Activated CD8-positive, alpha-beta T cell treated with anti-CD3 and anti-CD28 coated beads for 36 hours (primary cell): ENCODE results near the gene RSPH4A. TPM values are rescaled to one million over a fixed set of nuclear protein-coding genes. Genes with fewer than 3 reads are reported as not detected.

Experiments used
- ATAC-seq: fragments of 200-7000 bp; cut with Tn5 transposase; one replicate; pipeline ENCODE4 v1.10.0; 2021; ENCODE audit warnings: mild to moderate bottlenecking, moderate library complexity
- CTCF ChIA-PET: fragments of 350-600 bp; sonication (Branson Sonifier 250); formaldehyde crosslinking; loops from one replicate; lab custom pipeline; 2021; ENCODE audit warnings: antibody characterized with exemption; lab: Charles Lee
- POLR2A ChIA-PET: fragments of 350-600 bp; sonication (Branson Sonifier 250); formaldehyde crosslinking; loops from one replicate; lab custom pipeline; 2021; ENCODE audit warnings: antibody characterized with exemption; lab: Charles Lee
- DNase-seq: peaks from one replicate; pipeline ENCODE4 v3.0.0-alpha.2; 2020
- H3K27ac Mint-ChIP-seq: one replicate; pipeline ENCODE4 v1.8.0; 2021; ENCODE audit warnings: mild to moderate bottlenecking, mixed read lengths
- H3K27me3 Mint-ChIP-seq: one replicate; pipeline ENCODE4 v1.8.0; 2021; ENCODE audit warnings: mixed read lengths
- H3K36me3 Mint-ChIP-seq: one replicate; pipeline ENCODE4 v1.8.0; 2021; ENCODE audit warnings: low read depth, mixed read lengths
- H3K4me1 Mint-ChIP-seq: one replicate; pipeline ENCODE4 v1.8.0; 2021; ENCODE audit warnings: low read depth, mixed read lengths
- H3K4me3 Mint-ChIP-seq: one replicate; pipeline ENCODE4 v1.8.0; 2021; ENCODE audit warnings: mild to moderate bottlenecking, moderate library complexity, mixed read lengths
- H3K9me3 Mint-ChIP-seq: one replicate; pipeline ENCODE4 v1.8.0; 2021; ENCODE audit warnings: mixed read lengths
- intact Hi-C: fragments of 100-400 bp; cut with micrococcal nuclease; formaldehyde crosslinking; loops from one replicate; pipeline ENCODE4 v1.10.0; 2022
- total RNA-seq, 2 experiments: library from RNA; stranded (reverse); gene quantifications; one replicate each; pipeline ENCODE4 v1.2.3, GENCODE V29; 2021
- TF ChIP-seq, protein P1 (sequence below): fragments of 200-600 bp; IDR thresholded peaks from one replicate; pipeline ENCODE4 v1.8.0; 2022; ENCODE audit warnings: antibody characterized with exemption, mild to moderate bottlenecking

RSPH4A gene
- total RNA-seq = under 1 TPM in 1 of 2 experiments, not detected in 1; 0.11 TPM

GRCh38 chr6:116615937-116616736, at the start of gene RSPH4A:
Gene RSPH4A (plus strand): TSS chr6:116616479. CDS start chr6:116616624, 145 bp downstream.
- intact Hi-C loops = no loop called here
- peak; percentile 99 for ATAC-seq
- Mint-ChIP-seq H3K4me1 (peaks cover 16% of the 10 kb centered on the region), H3K27me3 (peaks cover 13% of the 10 kb centered on the region), H3K9me3 (no peaks in the 10 kb centered on the region), H3K36me3 (no peaks in the 10 kb centered on the region), H3K27ac (no peak within 1 kb of the TSS), H3K4me3 (peak within 1 kb of the TSS; percentile 91)
- TF ChIP-seq, protein P1, sequence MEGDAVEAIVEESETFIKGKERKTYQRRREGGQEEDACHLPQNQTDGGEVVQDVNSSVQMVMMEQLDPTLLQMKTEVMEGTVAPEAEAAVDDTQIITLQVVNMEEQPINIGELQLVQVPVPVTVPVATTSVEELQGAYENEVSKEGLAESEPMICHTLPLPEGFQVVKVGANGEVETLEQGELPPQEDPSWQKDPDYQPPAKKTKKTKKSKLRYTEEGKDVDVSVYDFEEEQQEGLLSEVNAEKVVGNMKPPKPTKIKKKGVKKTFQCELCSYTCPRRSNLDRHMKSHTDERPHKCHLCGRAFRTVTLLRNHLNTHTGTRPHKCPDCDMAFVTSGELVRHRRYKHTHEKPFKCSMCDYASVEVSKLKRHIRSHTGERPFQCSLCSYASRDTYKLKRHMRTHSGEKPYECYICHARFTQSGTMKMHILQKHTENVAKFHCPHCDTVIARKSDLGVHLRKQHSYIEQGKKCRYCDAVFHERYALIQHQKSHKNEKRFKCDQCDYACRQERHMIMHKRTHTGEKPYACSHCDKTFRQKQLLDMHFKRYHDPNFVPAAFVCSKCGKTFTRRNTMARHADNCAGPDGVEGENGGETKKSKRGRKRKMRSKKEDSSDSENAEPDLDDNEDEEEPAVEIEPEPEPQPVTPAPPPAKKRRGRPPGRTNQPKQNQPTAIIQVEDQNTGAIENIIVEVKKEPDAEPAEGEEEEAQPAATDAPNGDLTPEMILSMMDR = no peak
- ChIA-PET CTCF (interaction anchor here (0.6 to 1.5 kb wide), 4 partner anchors 9 to 98 kb away, joined by 3 to 5 read pairs (median 3); no protein-coding TSS in a partner anchor), POLR2A (interaction anchor here (1.5 kb wide), 1 partner anchor 52 kb away, joined by 5 read pairs; the partner anchor contains the start of gene ZUP1)
- peak; percentile 87 for DNase-seq

DNA sequence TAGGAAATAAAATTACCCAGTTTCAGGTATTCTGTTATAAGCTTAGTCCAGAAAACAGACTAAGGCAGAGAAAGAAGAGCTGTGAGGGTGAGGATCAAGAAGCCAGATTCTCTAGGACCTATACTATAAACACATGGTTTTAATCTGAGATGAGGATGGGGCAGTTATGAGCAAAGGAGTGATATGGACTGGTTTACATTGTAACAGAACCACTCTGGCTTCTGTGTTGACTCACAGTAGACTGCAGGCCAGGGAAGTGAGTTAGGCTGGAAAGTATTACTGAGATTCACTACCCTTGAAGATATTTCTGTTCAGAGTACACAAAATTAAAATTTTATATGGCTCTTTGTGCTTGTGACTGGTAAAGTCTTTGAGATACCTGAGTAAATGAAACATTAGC, 48.2 kb upstream of the RSPH4A start:
- POLR2A ChIA-PET = no interaction called here
- intact Hi-C loops = loop anchor here (10.0 kb wide), 1 partner anchor 283 kb away; no protein-coding TSS in a partner anchor
- TF ChIP-seq, protein P1 = no peak
- no peak overlapping the region for H3K27ac Mint-ChIP-seq
- peaks cover 2% of the 10 kb centered on the region for H3K27me3 Mint-ChIP-seq
- CTCF ChIA-PET = interaction anchor here (0.6 to 1.7 kb wide), 2 partner anchors 103 to 280 kb away, joined by 3 to 7 read pairs; no protein-coding TSS in a partner anchor
- H3K4me3 Mint-ChIP-seq = no peak overlapping the region
- no peaks in the 10 kb centered on the region for H3K36me3 Mint-ChIP-seq
- ATAC-seq (no peak), DNase-seq (no peak)
- H3K9me3 Mint-ChIP-seq = no peaks in the 10 kb centered on the region
- H3K4me1 Mint-ChIP-seq = peaks cover 17% of the 10 kb centered on the region

GRCh38 chr6:116568821-116569755, 47.2 kb upstream of the RSPH4A start:
- ATAC-seq = no peak
- CTCF ChIA-PET = interaction anchor here (1.7 to 3.8 kb wide), 2 partner anchors 9 to 281 kb away, joined by 7 to 40 read pairs; no protein-coding TSS in a partner anchor

DNA sequence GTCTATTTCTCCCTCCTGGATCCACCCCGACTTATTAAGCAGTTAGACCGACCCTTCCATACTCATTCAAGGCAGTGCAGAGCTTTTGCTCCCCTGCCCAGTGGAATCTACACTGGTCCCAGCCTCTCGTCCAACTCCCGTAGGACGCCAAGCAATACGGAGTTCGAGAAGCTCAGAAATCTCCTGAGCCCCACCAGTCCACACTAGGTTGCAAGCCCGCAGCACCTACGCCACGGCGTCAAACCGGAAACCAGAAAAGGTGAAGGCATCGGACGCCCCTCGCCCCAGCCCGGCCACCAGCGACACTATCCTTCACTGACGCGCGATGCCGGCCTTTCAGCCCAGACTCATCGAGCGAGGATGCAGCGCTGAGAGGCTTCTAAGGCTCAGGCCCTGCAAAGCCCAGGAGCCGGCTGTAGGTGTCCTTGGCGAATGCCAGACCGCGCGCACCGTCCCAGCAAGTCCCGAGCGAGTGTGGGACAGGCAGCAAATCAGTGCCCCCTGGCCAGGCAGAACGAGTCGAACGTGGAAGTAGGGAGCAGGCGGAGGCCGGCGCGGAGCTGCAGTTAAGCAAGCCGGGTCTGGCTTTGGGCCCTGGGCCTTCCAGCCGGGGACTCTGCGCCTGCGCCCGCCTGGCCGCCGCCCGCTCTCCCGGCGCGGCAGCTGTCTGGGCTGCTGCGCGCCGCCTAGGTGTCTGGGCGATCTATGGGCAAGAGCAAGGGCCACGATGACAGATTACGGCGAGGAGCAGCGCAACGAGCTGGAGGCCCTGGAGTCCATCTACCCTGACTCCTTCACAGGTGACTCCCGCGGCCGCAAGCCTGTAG, 45.2 kb upstream of the RSPH4A start, which contains the start of gene RWDD1:
RWDD1 (plus strand) TSS at position 649 of the 827 bp plus-strand sequence; CDS start at position 728, 79 bp downstream.
- H3K9me3 Mint-ChIP-seq = no peaks in the 10 kb centered on the region
- ChIA-PET POLR2A (interaction anchor here (0.6 to 1.6 kb wide), 12 partner anchors 8 to 298 kb away, joined by 3 to 5 read pairs (median 3); partner anchors contain the start of gene ZUP1), CTCF (interaction anchor here (1.0 to 3.8 kb wide), 10 partner anchors 8 to 298 kb away, joined by 3 to 40 read pairs (median 4); no protein-coding TSS in a partner anchor)
- ATAC-seq = peak; percentile 97
- peak; percentile 99 for DNase-seq
- peak within 1 kb of the TSS; percentile 96 for H3K27ac Mint-ChIP-seq
- TF ChIP-seq, protein P1 = no peak
- no peaks in the 10 kb centered on the region for H3K27me3 Mint-ChIP-seq
- intact Hi-C loops = no loop called here
- H3K4me1 Mint-ChIP-seq = peaks cover 32% of the 10 kb centered on the region
- peak within 1 kb of the TSS; percentile 95 for H3K4me3 Mint-ChIP-seq
- peaks cover 5% of the 10 kb centered on the region for H3K36me3 Mint-ChIP-seq

More at GRCh38 chr6:116568821-116569755, 47.2 kb upstream of the RSPH4A start:
- DNase-seq = no peak
- intact Hi-C loops = loop anchor here (10.0 kb wide), 1 partner anchor 284 kb away; no protein-coding TSS in a partner anchor
- Mint-ChIP-seq H3K9me3 (no peaks in the 10 kb centered on the region), H3K36me3 (no peaks in the 10 kb centered on the region), H3K27ac (no peak overlapping the region), H3K27me3 (peaks cover 1% of the 10 kb centered on the region), H3K4me1 (peaks cover 26% of the 10 kb centered on the region), H3K4me3 (no peak overlapping the region)
- TF ChIP-seq, protein P1 = no peak
- POLR2A ChIA-PET = interaction anchor here (1.0 kb wide), 1 partner anchor 291 kb away, joined by 3 read pairs; no protein-coding TSS in a partner anchor
